Spleen (tissue), 11 donors: ENCODE measurements around the gene ST7L. TPM values are rescaled to one million over a fixed set of nuclear protein-coding genes. Genes with fewer than 3 reads are reported as not detected.
"Not testable (repeated sequence)": the region's sequence is repeated elsewhere in the genome, so short reads cannot be mapped to it uniquely, and the experiment has no call there.

Experiments
- DNase-seq: peaks from one replicate; pipeline ENCODE4 v3.0.0-alpha.2; 2020
- H3K27ac ChIP-seq, 8 donors: fragments of 200-600 bp; sonication (generic) in 7 of 8; 1 replicate in 4 of 8; 2 replicates in 4 of 8; pipeline versions ENCODE4 v1.5.0 to v1.8.0; 2016 to 2021; ENCODE audit warnings: inconsistent platforms in 4 of 8, mild to moderate bottlenecking in 4 of 8, moderate library complexity in 1 of 8
- H3K27me3 ChIP-seq, 7 donors: fragments of 200-600 bp; sonication (generic) in 6 of 7; replicated peaks in 1 of 7; 1 replicate in 4 of 7; 2 replicates in 3 of 7; pipeline versions ENCODE4 v1.5.0 to v1.8.0; 2016 to 2021; ENCODE audit warnings: inconsistent platforms in 3 of 7, mild to moderate bottlenecking in 1 of 7
- H3K36me3 ChIP-seq, 6 donors: fragments of 200-600 bp; sonication (generic) in 5 of 6; 1 replicate in 4 of 6; 2 replicates in 2 of 6; pipeline versions ENCODE4 v1.5.0 to v1.8.0; 2016 to 2021; ENCODE audit warnings: inconsistent platforms in 2 of 6
- H3K4me1 ChIP-seq, 6 donors: fragments of 200-600 bp; sonication (generic) in 5 of 6; 1 replicate in 3 of 6; 2 replicates in 3 of 6; pipeline versions ENCODE4 v1.5.0 to v1.8.0; 2016 to 2021; ENCODE audit warnings: inconsistent platforms in 3 of 6
- H3K4me3 ChIP-seq, 8 donors: fragments of 200-600 bp; sonication (generic) in 7 of 8; 1 replicate in 4 of 8; 2 replicates in 4 of 8; pipeline versions ENCODE4 v1.5.0 to v1.8.0; 2016 to 2021; ENCODE audit warnings: inconsistent platforms in 4 of 8, mild to moderate bottlenecking in 4 of 8, moderate library complexity in 2 of 8
- H3K9me3 ChIP-seq, 8 donors: fragments of 200-600 bp; sonication (generic) in 7 of 8; 1 replicate in 4 of 8; 2 replicates in 4 of 8; pipeline versions ENCODE4 v1.5.0 to v1.8.0; 2016 to 2021; ENCODE audit warnings: inconsistent platforms in 4 of 8
- POLR2A ChIP-seq, 3 donors: fragments of 450-650 bp; IDR thresholded peaks; one replicate each; pipeline ENCODE4 v1.5.1; 2017; ENCODE audit warnings: antibody characterized with exemption in 3 of 3, mild to moderate bottlenecking in 1 of 3
- POLR2AphosphoS5 ChIP-seq, 3 donors: sonication (generic); formaldehyde crosslinking; IDR thresholded peaks; one replicate each; pipeline ENCODE4 v1.5.1; 2017; ENCODE audit warnings: antibody characterized with exemption in 3 of 3
- WGBS, 5 donors: extraction: QIAGEN DNeasy Blood & Tissue Kit in 3 of 5; methylation state at CpG; one replicate each; pipeline versions ENCODE4 v1.1.5 to v1.1.7; 2013 to 2018; 5-methylcytosine and 5-hydroxymethylcytosine counted together
- intact Hi-C: fragments of 100-400 bp; cut with DNase I; formaldehyde crosslinking; loops from one replicate; pipeline ENCODE4 v1.15.0; 2023; ENCODE audit warnings: low total_unique reads
- polyA plus RNA-seq, 3 donors: library from polyadenylated mRNA; stranded (reverse); fragments of 200-250 nt; gene quantifications; one replicate each; pipeline ENCODE4 v1.2.1, GENCODE V29; 2013
- total RNA-seq, 7 donors: library from RNA; depleted of rRNA in 3 of 7; stranded (reverse); fragments of >200 nt in 3 of 7; fragmentation: NEBNext Ultra II Directional in 4 of 7; extraction: Animal tissue kit (Norgen Biotek cat#: 25700) in 4 of 7; gene quantifications; one replicate each; pipeline versions ENCODE4 v1.1.0 to v1.2.1, GENCODE V29; 2016 to 2021
- TF ChIP-seq, protein P1 (sequence below), 11 experiments: fragments of 200-600 bp in 7 of 11; fragments of 450-650 bp in 4 of 11; sonication (generic) in 4 of 11; IDR thresholded peaks in 8 of 11; conservative IDR thresholded peaks in 3 of 11; 1 replicate in 7 of 11; 2 replicates in 4 of 11; pipeline versions ENCODE4 v1.4.0 to v1.8.0; 2016 to 2021; ENCODE audit warnings: antibody characterized with exemption in 11 of 11, inconsistent platforms in 4 of 11, mild to moderate bottlenecking in 1 of 11
- donor health status: healthy with polysubstance abuse.
- donor health status: DM: no; HTN: no; CAD: no; lungs with moderate emphysema.
- donor health status: DM: no; HTN: no; CAD: no.
- donor health status: Bipolar disorder and iron deficiency.
- donor health status: healthy.
- donor health status: DM: no; HTN: no; CAD: no.
- donor health status: DM: yes; HTN: yes; CAD: no.

The ST7L gene
- total and polyA plus RNA-seq, 10 donors, result 6.1 to 23.9 (median 18.6) TPM

DNA sequence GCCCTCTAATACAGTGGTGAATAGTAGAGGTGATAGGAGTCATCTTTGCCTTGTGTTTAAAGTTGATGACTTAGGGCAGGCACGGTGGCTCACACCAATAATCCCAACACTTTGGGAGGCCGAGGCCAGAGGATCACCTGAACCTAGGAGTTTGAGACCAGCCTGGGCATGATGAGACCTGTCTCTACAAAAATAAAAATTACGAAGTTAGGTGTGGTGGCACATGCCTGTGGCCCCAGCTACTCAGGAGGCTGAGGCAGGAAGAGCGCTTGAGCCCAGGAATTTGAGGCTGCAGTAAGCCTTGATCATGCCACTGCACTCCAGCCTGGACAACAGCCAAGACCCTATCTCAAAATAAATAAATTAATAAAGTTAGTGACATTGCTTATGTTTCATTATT, 27.3 kb upstream of the ST7L start:
- no peak overlapping the region for H3K27ac ChIP-seq
- TF ChIP-seq, protein P1, sequence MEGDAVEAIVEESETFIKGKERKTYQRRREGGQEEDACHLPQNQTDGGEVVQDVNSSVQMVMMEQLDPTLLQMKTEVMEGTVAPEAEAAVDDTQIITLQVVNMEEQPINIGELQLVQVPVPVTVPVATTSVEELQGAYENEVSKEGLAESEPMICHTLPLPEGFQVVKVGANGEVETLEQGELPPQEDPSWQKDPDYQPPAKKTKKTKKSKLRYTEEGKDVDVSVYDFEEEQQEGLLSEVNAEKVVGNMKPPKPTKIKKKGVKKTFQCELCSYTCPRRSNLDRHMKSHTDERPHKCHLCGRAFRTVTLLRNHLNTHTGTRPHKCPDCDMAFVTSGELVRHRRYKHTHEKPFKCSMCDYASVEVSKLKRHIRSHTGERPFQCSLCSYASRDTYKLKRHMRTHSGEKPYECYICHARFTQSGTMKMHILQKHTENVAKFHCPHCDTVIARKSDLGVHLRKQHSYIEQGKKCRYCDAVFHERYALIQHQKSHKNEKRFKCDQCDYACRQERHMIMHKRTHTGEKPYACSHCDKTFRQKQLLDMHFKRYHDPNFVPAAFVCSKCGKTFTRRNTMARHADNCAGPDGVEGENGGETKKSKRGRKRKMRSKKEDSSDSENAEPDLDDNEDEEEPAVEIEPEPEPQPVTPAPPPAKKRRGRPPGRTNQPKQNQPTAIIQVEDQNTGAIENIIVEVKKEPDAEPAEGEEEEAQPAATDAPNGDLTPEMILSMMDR (IDR thresholded peaks at IDR 0.05 in 8 of 11, conservative IDR thresholded peaks at IDR 0.05 in 3 of 11), result no peak
- TF ChIP-seq POLR2A (IDR thresholded peaks at IDR 0.05) (no peak), POLR2AphosphoS5 (IDR thresholded peaks at IDR 0.05) (no peak)
- H3K4me1 ChIP-seq, result peaks cover 0 to 67% (median 35%) of the 10 kb centered on the region in 6 donors
- no peaks in the 10 kb centered on the region for H3K9me3 ChIP-seq
- 94 to 98% (median 94%) methylated on average over 4 of the region's 4 CpGs for WGBS, 5 donors
- H3K4me3 ChIP-seq, result no peak overlapping the region
- H3K27me3 ChIP-seq, result no peaks in the 10 kb centered on the region
- DNase-seq, result no peak
- peaks cover 0 to 88% (median 33%) of the 10 kb centered on the region in 6 donors for H3K36me3 ChIP-seq
- intact Hi-C loops, result no loop called here

DNA sequence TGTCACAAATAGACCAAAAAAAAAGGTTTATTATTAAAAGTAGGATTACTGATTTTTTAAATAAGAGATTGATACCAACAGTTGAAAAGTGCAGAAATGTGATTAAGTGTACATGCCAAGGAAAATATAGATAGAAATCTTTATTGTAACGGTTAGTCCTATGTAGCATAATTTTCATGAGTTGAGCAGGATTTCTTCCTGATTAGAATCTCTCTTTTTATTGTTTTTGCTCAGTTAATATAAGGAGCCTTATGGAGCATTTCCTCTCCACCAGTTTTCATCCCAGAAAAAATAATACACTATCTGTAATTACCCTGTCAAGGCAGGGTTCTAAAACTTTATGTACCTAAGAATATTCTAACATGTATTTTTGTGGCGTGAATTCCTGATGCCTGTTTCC, 24.1 kb upstream of the ST7L start:
- TF ChIP-seq POLR2AphosphoS5 (IDR thresholded peaks at IDR 0.05) (no peak), POLR2A (IDR thresholded peaks at IDR 0.05) (no peak)
- TF ChIP-seq, protein P1 (IDR thresholded peaks at IDR 0.05 in 8 of 11, conservative IDR thresholded peaks at IDR 0.05 in 3 of 11), result no peak
- no peak overlapping the region for H3K27ac ChIP-seq
- H3K27me3 ChIP-seq, result no peaks in the 10 kb centered on the region
- peaks cover 2 to 85% (median 40%) of the 10 kb centered on the region in 6 donors for H3K4me1 ChIP-seq
- intact Hi-C loops, result no loop called here
- H3K9me3 ChIP-seq, result no peaks in the 10 kb centered on the region
- 82 to 97% (median 88%) methylated on average over 2 of the region's 2 CpGs for WGBS, 5 donors
- H3K4me3 ChIP-seq, result no peak overlapping the region
- peaks cover 0 to 67% (median 7%) of the 10 kb centered on the region in 6 donors for H3K36me3 ChIP-seq
- DNase-seq, result no peak

DNA sequence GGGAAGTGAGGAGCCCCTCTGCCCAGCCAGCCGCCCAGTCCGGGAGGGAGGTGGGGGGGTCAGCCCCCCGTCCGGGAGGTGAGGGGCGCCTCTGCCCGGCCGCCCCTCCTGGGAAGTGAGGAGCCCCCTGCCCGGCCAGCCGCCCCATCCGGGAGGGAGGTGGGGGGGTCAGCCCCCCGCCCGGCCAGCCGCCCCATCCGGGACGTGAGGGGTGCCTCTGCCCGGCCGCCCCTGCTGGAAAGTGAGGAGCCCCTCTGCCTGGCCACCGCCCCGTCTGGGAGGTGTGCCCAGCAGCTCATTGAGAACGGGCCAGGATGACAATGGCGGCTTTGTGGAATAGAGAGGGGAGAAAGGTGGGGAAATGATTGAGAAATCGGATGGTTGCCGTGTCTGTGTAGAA, 21.5 kb upstream of the ST7L start:
- H3K27ac ChIP-seq, H3K4me3 ChIP-seq, intact Hi-C loops, H3K9me3 ChIP-seq, H3K27me3 ChIP-seq: not testable (repeated sequence)
- Histone ChIP-seq H3K36me3 (peaks cover 0 to 43% (median 6%) of the 10 kb centered on the region in 6 donors), H3K4me1 (peaks cover 21 to 89% (median 50%) of the 10 kb centered on the region in 6 donors)
- peak in 1 of 3 donors; percentile 25 for TF ChIP-seq POLR2AphosphoS5 (IDR thresholded peaks at IDR 0.05)
- 84 to 91% (median 89%) methylated on average over 13 to 23 of the region's 23 CpGs for WGBS, 5 donors
- peak; percentile 64 for DNase-seq

DNA sequence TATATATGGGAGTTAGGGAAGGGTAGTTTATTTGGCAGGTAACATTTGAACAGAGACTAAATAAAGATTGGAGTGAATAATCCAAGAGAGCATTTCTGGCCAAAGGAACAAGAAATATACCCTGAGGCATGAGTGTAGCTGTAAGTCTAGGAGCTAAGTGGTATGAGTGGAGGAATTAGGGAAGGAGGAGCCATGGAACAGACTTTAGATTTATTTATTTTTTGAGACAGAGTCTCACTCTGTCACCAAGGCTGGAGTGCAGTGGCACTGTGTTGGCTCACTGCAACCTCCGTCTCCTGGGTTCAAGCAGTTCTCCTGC, 19.1 kb upstream of the ST7L start:
- no peaks in the 10 kb centered on the region for H3K9me3 ChIP-seq
- peaks cover 0 to 20% (median 3%) of the 10 kb centered on the region in 6 donors for H3K36me3 ChIP-seq
- no peak overlapping the region for H3K27ac ChIP-seq
- intact Hi-C loops, result no loop called here
- H3K27me3 ChIP-seq, result no peaks in the 10 kb centered on the region
- 88 to 100% (median 94%) methylated on average over 1 of the region's 1 CpG for WGBS, 5 donors
- no peak overlapping the region for H3K4me3 ChIP-seq
- peaks cover 36 to 91% (median 65%) of the 10 kb centered on the region in 6 donors for H3K4me1 ChIP-seq
- no peak for DNase-seq
- TF ChIP-seq POLR2AphosphoS5 (IDR thresholded peaks at IDR 0.05) (no peak), POLR2A (IDR thresholded peaks at IDR 0.05) (no peak)
- TF ChIP-seq, protein P1 (IDR thresholded peaks at IDR 0.05 in 8 of 11, conservative IDR thresholded peaks at IDR 0.05 in 3 of 11), result no peak
